ENCODE results near the gene COA7.
A peak's percentile ranks its signal among the peaks of the same experiment; 100 is the strongest.
"Not testable (repeated sequence)": the region's sequence is repeated elsewhere in the genome, so short reads cannot be mapped to it uniquely, and the experiment has no call there.

COA7 gene

DNA sequence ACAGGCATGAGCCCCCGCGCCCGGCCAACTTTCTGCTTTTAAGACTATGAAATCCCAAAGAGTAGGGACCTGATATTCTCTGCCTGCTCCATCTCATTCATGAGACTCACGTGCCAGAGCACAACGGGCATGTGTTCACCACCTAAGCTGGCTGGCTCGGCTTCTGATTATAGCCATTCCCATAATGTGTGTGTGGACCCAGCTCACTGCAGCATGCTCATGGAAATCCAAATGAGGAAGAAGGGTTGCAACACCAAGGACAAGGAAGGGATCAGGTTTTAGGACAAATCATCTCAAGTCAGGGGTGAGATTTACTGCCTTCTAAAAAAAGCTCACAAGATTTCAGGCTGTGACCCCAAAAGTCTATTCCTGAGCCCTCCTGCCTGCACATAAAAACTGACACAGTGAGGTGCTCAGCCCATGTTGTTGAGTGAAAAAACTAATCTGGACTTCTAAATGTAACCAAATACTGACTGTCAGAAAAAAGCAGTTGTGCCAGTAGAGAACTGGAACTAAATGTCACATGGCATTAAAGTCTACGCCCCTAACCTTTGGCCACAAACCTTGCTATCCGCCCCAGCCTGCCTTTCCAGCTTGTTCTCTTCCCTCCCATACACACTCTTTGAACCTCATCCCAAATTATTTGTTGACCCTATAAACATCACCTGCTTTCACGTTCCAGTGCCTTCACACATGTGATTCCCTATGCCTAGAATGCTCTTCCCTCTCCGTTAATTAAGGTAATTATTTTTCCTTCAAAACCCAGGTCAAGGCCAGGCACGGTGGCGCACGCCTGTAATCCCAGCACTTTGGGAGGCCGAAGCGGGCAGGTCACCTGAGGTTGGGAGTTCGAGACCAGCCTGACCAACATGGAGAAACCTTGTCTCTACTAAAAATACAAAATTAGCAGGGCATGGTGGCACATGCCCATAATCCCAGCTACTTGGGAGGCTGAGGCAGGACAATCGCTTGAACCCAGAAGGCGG lies 9.1 kb upstream of the COA7 start:
- no peak for DNase-seq

DNA sequence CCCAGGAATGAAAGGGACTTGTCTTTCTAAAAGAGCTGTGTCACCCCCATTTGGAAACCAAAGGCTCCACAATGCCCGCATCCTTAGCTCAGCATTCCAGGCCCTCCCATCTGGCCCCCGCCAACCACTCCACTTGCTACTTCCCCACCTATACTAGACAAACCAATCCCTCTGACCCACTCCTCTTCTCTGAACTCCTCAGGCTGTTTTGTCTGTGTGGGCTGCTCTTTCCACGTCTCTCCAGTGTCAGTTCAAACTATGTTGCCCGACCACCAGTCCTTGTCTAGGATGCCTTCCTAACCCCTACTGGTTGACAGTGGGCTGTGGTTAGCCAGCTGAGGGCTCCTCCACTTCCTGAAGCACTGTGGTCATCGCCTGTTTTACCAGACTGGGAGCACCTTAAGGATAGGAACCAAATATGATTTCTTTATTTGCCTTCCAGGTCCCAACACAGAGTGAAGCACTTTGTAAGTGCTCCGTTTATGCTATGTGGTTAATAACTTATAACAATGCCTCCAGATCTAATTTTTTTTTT lies 8.1 kb upstream of the COA7 start:
- DNase-seq: no peak

GRCh38 chr1:52702886-52703787 lies 5.0 kb upstream of the COA7 start:
- peak; percentile 94 for DNase-seq

GRCh38 chr1:52695627-52696026 lies 2.5 kb downstream of the COA7 start:
- no peak for DNase-seq

- DNase-seq: no peak
These were observed 4.3 kb downstream of the COA7 start for GRCh38 chr1:52693843-52694242.

DNA sequence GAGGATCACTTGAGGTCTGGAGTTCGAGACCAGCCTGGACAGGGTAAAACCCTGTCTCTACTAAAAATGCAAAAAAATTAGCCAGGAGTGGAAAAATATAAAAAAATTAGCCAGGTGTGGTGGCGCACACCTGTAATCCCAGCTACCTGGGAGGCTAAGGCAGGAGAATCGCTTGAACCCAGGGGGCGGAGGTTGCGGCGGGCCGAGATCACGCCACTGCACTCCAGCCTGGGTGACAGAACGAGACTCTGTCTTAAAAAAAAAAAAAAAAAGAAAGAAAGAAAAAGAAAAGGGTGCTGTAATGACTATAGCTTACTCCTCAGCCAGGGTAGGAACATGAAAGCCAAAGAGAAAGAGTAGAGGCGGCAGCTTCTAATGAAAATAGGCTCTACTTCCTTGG lies 4.8 kb downstream of the COA7 start:
- DNase-seq: not testable (repeated sequence)

- DNase-seq: no peak
These were observed 5.5 kb downstream of the COA7 start for GRCh38 chr1:52692697-52693096.

DNA sequence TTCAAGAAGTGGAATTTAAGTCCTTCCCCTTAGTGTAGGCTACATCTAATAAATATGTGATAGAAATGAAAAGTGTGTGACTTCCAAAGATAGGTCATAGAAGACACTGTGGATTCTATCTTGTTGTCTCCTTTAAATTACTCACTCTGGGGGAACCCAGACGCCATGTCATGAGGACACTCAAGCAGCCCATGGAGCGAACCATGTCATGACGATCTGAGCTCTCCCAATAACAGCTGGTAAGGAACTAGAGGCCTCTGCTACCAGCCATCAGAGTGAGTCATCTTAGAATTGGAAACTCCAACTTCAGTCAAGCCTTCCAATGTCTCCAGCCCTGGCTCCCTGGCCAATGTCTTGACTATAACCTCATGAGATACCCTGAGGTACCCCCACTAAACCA lies 6.3 kb downstream of the COA7 start:
- DNase-seq: no peak

GRCh38 chr1:52686830-52687229 lies 11.3 kb downstream of the COA7 start:
- no peak for DNase-seq

GRCh38 chr1:52686261-52686751 lies 11.8 kb downstream of the COA7 start:
- not testable (repeated sequence) for DNase-seq

- DNase-seq: no peak
These were observed 13.6 kb downstream of the COA7 start for GRCh38 chr1:52684545-52684944.

- no peak for DNase-seq
These were observed 14.7 kb downstream of the COA7 start for GRCh38 chr1:52683367-52683940.

DNA sequence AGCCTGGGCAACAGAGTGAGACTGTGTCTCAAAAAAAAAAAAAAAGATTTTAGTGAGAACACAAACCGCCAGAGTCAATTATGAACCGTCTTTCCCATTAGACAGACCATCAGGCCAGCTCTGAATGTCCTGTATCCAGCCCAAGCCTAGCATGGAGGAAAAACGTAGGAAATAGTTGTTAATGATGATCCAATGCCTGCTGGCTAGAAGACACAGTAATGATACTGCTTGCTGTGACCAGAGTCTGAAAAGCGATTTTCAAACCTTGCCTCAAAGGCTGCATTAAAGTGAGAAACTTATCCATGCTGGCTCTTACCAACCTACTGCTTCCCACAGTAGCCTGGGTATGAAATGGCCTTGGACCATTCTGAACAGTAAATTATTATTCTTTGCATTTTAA lies 17.0 kb downstream of the COA7 start:
- no peak for DNase-seq

DNA sequence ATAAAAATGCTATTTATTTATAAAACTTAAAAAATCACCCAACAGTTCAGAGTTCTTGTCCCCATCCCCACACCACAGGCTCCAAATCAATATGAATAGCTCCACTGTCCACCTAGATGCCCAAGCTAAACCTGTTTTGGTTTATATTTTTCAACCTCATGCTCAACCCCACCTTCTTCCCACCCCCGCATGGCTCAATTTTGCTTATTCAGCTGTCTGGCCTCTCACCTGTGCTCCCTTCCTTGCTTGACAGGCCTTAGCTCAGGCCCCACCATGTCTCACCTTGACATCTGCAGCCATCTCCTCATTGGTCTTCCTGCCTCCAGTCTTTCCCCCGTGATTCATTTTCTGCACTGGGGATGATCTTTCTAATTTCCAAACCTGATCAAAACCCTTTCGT lies 17.8 kb downstream of the COA7 start:
- DNase-seq: no peak

DNA sequence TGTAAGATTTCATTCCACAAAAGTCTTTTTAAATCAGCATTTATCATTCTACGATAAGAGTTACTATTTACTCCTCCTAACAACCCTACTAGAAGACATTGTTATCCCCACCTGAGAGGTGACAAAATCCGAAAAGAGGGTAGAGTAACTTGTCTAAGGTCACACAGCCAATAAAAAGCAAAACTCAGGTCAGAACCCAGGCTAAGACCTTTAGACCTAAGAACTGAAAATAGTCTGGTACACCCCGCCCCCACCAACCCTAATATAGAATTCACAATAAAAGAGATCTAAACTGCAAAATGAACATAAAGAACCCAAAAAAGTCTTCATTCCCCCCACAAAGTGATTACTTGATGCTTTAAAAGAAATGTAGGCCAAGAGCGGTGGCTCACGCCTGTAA lies 18.6 kb downstream of the COA7 start:
- DNase-seq: no peak

DNA sequence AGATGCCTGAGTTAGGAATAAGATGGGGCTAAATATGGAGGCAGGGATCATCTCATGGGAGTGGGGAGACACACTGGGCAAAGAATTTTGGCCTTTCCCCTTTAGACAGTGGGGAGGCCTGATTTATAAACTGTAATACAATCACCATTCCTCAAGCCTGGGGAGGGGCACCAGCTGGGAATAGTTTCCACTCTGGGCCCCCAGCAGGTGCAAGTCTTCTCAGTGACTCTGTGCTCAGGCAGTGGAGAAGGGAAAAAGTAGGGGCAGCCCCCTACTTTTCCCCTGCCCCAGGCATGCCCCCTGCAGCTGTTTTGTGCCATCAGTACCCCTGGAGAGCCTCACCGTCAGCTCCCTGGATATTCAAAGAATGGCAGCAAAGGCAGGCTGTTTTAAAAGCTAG lies 19.1 kb downstream of the COA7 start:
- DNase-seq: no peak

- DNase-seq: no peak
These were observed 20.9 kb downstream of the COA7 start for GRCh38 chr1:52677076-52677806.

GRCh38 chr1:52676249-52676903 lies 21.8 kb downstream of the COA7 start:
- no peak for DNase-seq

DNA sequence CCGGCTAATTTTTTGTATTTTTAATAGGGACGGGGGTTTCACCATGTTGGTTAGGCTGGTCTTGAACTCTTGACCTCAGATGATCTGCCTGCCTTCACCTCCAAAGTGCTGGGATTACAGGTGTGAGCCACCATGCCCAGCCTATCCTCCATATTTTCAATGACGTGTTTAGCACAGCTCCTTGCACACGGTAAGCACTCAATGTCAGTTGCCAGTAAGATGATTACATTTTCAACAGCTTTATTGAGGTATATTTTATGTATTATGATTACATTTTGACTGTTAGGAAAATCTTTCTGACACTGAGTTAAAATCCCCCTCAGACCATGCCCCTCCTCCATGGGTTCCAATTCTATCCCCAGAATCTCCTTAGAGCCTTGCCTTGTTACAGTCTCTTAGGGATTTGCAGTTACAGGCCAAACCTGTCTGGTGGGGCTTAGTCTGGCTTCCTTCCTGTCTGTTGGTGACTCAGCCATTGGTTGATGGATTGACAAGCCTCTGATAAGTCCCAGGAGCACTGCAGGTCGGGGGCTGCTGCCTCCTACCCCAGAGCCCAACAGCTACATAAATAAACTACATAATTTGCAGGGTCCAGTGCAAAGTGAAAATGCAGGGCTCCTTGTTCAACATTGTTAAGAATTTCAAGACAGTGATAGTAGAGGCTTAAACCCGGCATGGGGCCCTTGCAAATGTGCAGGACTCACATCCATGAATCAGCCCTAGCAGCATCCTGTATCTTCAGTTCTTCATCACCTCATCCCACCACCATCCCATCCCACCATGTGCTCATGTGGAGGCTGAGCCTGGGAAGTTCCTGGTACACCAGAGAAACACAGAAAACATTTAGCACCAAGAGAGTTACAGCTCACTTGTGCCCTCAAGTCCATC lies 23.4 kb downstream of the COA7 start:
- no peak for DNase-seq

- no peak for DNase-seq
These were observed 24.6 kb downstream of the COA7 start for GRCh38 chr1:52673513-52673912.
